Measurements from ENCODE around the gene KIF21A.
A peak's percentile ranks its signal among the peaks of the same experiment; 100 is the strongest.

KIF21A gene

GRCh38 chr12:39278426-39278825 is 164.5 kb downstream of the KIF21A start:
- no peak for DNase-seq

- no peak for DNase-seq
Observed at GRCh38 chr12:39277416-39277815, 165.5 kb downstream of the KIF21A start.

- DNase-seq = no peak
Observed at GRCh38 chr12:39275846-39276245, 167.1 kb downstream of the KIF21A start.

- peak in 8 of 56 donors; percentile 1 to 55 (median 8) for DNase-seq
Observed at GRCh38 chr12:39272871-39273655, 169.9 kb downstream of the KIF21A start.

GRCh38 chr12:39269492-39269891 is 173.4 kb downstream of the KIF21A start:
- DNase-seq = no peak

- no peak for DNase-seq
Observed at GRCh38 chr12:39267886-39268285, 175.0 kb downstream of the KIF21A start.

GRCh38 chr12:39252628-39253027 is 190.3 kb downstream of the KIF21A start:
- no peak for DNase-seq

Data from amygdala (tissue), 56 donors.